ENCODE data around the gene SHOX. TPM values are rescaled to one million over a fixed set of nuclear protein-coding genes. Genes with fewer than 3 reads are reported as not detected.

SHOX gene
- total and polyA plus RNA-seq, 12 donors = not detected

GRCh38 chrX:666762-667720, 36.5 kb downstream of the SHOX start:
- Histone ChIP-seq H3K4me1 (no peaks in the 10 kb centered on the region), H3K36me3 (no peaks in the 10 kb centered on the region), H3K4me3 (no peak overlapping the region), H3K9me3 (peaks cover 0 to 19% (median 0%) of the 10 kb centered on the region in 11 donors), H3K27me3 (peaks cover 0 to 12% (median 3%) of the 10 kb centered on the region in 7 donors), H3K27ac (no peak overlapping the region)
- DNase-seq (no peak), ATAC-seq (no peak)
- intact Hi-C loops (cut with DNase I) = no loop called here
- 48 to 54% methylated on average over 27 of the region's 27 CpGs for WGBS, 2 donors
- no peak for TF ChIP-seq CTCF (IDR thresholded peaks at IDR 0.05)

GRCh38 chrX:670645-671044, 40.1 kb downstream of the SHOX start:
- ATAC-seq = no peak
- no peaks in the 10 kb centered on the region for H3K36me3 ChIP-seq
- 37 to 38% methylated on average over 13 of the region's 13 CpGs for WGBS, 2 donors
- H3K27me3 ChIP-seq = peaks cover 0 to 18% (median 3%) of the 10 kb centered on the region in 7 donors
- H3K4me1 ChIP-seq = no peaks in the 10 kb centered on the region
- H3K4me3 ChIP-seq = no peak overlapping the region
- H3K27ac ChIP-seq = no peak overlapping the region
- DNase-seq = no peak
- TF ChIP-seq CTCF (IDR thresholded peaks at IDR 0.05) = no peak
- intact Hi-C loops (cut with DNase I) = no loop called here
- H3K9me3 ChIP-seq = peaks cover 0 to 10% (median 0%) of the 10 kb centered on the region in 11 donors

GRCh38 chrX:672931-673330, 42.3 kb downstream of the SHOX start:
- Histone ChIP-seq H3K4me1 (no peaks in the 10 kb centered on the region), H3K36me3 (no peaks in the 10 kb centered on the region), H3K27ac (no peak overlapping the region), H3K9me3 (peaks cover 0 to 6% (median 0%) of the 10 kb centered on the region in 11 donors), H3K4me3 (no peak overlapping the region), H3K27me3 (peaks cover 0 to 18% (median 3%) of the 10 kb centered on the region in 7 donors)
- intact Hi-C loops (cut with DNase I) = no loop called here
- 63% methylated on average over 7 of the region's 7 CpGs for WGBS, 2 donors
- no peak for TF ChIP-seq CTCF (IDR thresholded peaks at IDR 0.05)
- DNase-seq = no peak
- ATAC-seq = no peak

- Histone ChIP-seq H3K9me3 (peaks cover 0 to 6% (median 0%) of the 10 kb centered on the region in 11 donors), H3K36me3 (no peaks in the 10 kb centered on the region), H3K27me3 (peaks cover 0 to 18% (median 2%) of the 10 kb centered on the region in 7 donors), H3K4me3 (no peak overlapping the region), H3K27ac (no peak overlapping the region), H3K4me1 (no peaks in the 10 kb centered on the region)
- TF ChIP-seq CTCF (IDR thresholded peaks at IDR 0.05) = no peak
- DNase-seq (no peak), ATAC-seq (no peak)
- intact Hi-C loops (cut with DNase I) = no loop called here
- 37 to 39% methylated on average over 7 of the region's 7 CpGs for WGBS, 2 donors
Observed at GRCh38 chrX:675279-675954, 44.8 kb downstream of the SHOX start.

All from heart right ventricle (tissue), 16 donors.